ENCODE results near the gene SRSF7.
"Not testable (repeated sequence)": the region's sequence is repeated elsewhere in the genome, so short reads cannot be mapped to it uniquely, and the experiment has no call there.

Gene SRSF7

GRCh38 chr2:38750891-38751595 is at the start of gene SRSF7:
Gene SRSF7 (minus strand): TSS chr2:38751361. CDS start chr2:38751256, 105 bp downstream.
- DNase-seq = peak; percentile 83 to 98 (median 94)

DNA sequence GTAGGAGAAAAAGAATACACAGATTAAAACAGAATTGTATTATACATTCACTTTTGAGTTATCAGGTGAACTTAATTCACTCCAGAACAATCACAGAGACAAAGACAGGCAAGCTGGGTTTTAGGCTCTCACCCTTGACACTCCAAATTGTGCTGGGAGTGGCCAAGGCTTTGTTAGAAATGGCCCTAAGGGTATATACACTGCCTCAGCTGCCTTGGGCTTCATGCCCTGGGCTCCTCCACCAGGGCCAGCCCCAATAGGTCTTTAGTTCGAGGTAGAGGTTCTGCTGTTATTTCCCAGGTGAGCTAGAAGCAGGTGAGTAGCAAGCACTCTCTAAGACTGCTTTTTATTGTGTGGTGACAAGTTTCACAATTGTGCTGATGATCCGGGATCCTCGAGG is 46.8 kb upstream of the SRSF7 start:
- DNase-seq = no peak

DNA sequence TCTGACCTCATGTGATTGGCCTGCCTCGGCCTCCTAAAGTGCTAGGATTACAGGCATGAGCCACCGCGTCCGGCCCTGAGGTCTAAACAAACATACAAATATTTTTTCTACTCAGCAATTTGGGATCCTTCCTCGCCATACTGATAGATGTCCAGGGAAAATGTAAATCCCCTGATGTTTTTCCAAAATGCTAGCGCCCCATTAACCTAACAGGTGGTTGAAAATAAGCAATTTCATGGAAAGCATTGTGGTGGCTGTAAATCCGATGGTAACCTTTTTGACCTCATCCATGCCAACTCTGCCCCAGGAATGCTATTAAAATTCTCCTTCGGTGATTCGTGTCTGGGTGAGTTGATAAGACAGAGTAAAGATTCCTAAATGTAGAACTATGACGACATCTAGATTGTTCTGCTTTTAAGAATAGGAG is 46.1 kb upstream of the SRSF7 start:
- no peak for DNase-seq

- not testable (repeated sequence) for DNase-seq
Observed at GRCh38 chr2:38795016-38795415, 43.9 kb upstream of the SRSF7 start.

- DNase-seq = no peak
Observed at GRCh38 chr2:38794235-38794946, 43.2 kb upstream of the SRSF7 start.

DNA sequence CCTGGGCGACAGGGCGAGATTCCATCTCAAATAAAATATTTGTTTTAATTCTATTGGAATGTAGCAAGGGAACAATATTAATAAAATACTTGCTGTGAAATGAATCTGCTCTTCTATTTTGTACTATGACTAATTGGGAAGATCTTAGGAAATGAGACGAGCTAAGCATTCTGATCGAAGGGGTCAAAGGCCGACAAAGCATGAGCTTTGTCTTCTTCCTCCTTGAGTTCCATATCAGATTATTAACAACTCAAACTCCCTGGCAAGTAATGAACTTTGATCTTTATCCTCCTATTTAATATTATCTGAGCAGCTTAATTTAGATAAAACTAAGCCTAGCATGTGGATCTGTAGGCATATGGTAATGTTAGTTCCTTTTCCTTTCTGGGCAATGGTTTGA is 42.4 kb upstream of the SRSF7 start:
- DNase-seq = no peak

DNA sequence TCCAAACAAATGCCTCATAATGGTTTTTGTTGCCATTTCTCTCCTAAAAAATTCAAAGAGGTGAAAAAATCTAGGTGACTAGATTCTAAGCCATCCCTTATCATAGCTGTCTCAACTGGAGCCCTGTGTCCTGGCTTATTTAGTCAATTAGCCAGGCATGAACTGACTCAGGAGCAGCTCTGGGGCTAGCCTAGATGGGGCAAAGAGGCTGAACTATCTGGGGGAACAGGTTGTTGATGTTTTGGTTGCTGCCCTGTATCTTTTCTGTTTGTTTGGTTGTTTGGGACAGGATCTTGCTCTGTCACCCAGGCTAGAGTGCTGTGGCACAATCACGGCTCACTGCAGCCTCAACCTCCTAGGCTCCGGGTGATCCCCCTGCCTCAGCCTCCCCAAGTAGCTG is 41.6 kb upstream of the SRSF7 start:
- no peak for DNase-seq

- DNase-seq = not testable (repeated sequence)
Observed at GRCh38 chr2:38792321-38792720, 41.2 kb upstream of the SRSF7 start.

- no peak for DNase-seq
Observed at GRCh38 chr2:38791744-38792143, 40.6 kb upstream of the SRSF7 start.

- no peak for DNase-seq
Observed at GRCh38 chr2:38789691-38790090, 38.5 kb upstream of the SRSF7 start.

- no peak for DNase-seq
Observed at GRCh38 chr2:38788306-38788705, 37.1 kb upstream of the SRSF7 start.

- no peak for DNase-seq
Observed at GRCh38 chr2:38783586-38783985, 32.4 kb upstream of the SRSF7 start.

GRCh38 chr2:38778687-38779082 is 27.5 kb upstream of the SRSF7 start:
- no peak for DNase-seq

DNA sequence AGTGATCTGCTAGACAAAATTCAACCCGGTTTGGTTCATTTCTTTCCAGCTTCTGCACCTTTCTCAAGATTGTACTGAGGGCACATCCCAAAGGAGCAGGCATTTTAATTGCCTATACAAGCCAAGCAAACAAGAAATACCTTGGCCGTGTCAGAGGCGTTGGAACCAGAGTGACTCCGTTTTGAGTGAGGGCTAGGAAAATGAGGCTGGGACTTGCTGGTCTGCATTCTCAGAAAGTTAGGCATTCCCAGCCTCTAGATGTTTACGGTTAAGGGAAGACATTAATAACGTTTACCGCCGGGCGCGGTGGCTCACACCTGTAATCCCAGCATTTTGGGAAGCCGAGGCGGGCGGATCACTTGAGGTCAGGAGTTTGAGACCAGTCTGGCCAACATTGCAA is 25.4 kb upstream of the SRSF7 start:
- no peak for DNase-seq

DNA sequence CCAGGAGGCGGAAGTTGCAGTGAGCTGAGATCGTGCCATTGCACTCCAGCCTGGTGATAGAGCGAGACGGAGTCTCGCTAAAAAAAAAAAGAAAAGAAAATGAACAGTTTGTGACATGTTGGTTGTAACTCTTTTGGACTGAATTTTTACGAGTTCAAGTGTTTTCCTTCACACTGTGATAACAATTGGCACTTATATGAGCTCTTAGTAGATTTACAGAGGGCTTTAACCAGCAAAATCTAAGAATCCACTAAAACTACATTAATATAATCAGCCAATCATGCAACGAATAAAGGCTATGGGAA is 24.7 kb upstream of the SRSF7 start:
- DNase-seq = no peak

DNA sequence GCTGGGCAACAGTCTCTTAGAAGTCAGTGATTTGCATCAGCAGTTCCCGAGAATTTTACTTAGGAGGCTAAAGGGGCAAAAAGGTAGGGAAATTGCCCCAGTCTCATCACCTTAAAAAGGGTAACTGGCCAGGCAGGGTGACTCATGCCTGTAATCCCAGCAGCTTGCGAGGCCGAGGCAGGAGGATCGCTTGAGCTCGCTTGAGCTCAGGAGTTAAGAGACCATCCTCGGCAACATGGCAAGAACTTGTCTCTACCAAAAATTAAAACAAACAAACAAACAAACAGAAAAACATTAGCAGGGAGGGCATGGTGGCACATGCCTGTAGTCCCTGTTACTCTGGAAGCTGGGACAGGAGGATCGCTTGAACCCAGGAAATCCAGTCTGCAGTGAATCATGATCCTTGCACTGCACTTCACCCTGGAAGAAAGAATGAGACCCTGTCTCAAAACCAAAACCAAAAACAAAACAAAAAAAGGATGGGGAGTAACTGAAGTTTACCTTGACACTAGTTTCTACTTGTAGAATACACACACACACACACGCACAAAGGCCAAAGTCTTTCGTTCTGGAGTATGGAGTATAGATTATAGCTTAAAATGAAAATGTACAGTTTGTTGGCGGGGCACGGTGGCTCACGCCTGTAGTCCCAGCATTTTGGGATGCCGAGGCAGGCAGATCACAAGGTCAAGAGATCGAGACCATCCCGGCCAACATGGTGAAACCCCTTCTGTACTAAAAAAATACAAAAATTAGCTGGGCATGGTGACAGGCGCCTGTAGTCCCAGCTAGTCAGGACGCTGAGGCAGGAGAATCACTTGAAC is 24.1 kb upstream of the SRSF7 start:
- no peak for DNase-seq

DNA sequence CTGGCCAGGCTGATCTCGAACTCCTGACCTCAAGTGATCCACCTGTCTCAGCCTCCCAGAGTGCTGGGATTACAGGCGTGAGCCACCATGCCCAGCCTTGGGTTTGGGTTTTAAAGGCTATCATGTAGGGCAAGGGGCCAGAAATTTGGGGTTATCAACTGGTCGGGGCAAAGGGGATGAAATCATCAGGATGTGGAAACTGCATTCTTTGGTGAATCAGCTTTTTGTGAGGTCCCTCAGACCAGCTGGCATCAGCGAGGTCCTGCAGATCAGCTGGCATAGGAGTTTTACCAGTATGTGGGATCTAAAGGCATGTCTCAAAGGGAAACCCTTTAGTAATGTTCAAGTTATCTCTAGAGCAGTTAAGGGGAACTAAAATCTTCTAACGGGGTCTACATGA is 20.5 kb upstream of the SRSF7 start:
- DNase-seq = no peak

DNA sequence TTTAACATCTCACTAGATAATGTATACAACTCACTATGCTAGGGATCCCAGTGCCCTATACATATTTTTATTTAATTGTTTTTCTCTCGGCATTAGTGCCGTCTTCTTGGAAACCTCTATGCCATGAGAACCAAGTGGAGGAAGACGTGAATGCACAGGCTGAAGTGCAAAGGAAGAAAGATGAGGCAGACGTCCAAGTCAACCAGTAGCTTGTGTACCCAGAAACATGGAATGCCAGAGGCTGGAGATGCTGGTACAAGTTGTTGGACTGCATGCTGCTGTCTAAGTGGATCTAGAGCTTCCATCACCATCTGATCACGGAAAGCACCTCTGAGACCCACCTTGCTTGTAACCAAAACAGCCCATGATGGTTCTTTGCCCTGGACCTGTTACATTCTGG is 14.4 kb upstream of the SRSF7 start:
- DNase-seq = no peak

- DNase-seq = no peak
Observed at GRCh38 chr2:38765149-38765548, 14.0 kb upstream of the SRSF7 start.

DNA sequence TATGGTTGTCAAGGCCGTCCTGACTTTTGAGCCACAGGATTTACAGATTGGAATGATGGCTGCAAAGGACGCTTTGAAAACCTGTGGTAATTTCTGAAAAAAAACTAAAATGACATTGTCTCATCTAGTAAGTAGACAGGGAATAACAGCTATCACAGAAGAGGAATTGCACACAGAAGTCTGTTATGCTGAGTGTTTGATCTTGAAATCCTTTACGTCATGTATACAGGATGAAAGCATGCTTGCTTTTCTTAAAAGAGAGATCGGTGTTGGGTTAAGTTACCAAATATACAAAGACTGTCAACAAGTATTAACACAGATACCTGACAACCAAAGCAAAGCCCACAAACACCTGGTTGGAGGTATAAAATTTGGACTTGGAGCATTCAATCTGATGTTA is 12.6 kb upstream of the SRSF7 start:
- DNase-seq = no peak

DNA sequence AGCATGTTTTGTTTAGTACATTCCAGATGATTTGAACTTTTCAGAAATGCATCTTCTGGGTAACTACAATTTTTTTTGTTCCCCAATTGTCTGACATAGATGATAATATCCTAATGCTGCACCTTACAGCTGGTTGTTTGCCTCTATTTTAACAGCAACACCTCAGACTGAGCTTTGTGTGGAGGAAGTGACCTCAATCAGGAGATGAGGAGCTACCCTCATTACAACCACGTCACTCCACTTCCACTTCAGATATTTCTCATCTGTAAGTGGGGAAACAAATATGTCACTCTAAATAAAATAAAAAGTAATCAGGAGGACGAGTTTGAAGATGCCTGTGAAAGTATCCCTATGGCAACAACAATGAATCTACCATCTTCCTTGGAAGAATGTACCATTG is 12.1 kb upstream of the SRSF7 start:
- no peak for DNase-seq

DNA sequence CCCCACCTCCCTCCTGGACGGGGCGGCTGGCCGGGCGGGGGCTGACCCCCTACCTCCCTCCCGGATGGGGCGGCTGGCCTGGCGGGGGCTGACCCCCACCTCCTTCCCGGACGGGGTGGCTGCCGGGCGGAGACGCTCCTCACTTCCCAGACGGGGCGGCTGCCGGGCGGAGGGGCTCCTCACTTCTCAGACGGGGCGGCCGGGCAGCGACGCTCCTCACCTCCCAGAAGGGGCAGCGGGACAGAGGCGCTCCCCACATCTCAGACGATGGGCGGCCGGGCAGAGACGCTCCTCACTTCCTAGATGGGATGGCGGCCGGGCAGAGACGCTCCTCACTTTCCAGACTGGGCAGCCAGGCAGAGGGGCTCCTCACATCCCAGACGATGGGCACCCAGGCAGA is 4.7 kb upstream of the SRSF7 start:
- DNase-seq = not testable (repeated sequence)

DNA sequence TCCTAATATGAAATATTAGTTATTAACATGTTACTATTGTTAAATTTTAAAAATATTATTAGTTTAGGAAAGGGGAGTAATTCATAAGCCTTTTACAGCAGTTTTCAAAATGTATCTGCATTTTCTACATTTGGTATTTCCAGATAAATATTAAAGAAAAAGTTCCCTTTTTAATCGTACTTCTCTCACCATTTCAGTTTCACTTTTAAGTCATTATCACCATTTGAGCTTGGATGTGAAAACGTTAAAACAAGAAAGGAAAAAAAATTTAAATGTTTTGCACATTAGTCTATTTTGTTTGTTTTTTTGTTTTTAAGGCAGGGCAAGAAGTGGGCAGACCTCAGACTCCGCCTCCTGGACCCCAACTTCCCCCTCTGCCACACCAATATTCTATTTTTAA is 3.3 kb upstream of the SRSF7 start:
- no peak for DNase-seq

All from amygdala (tissue), 56 donors.